Measurements from ENCODE around the gene GARIN1A.
"Not testable (repeated sequence)": the region's sequence is repeated elsewhere in the genome, so short reads cannot be mapped to it uniquely, and the experiment has no call there.

The GARIN1A gene

GRCh38 chr7:128671992-128672391 lies at the start of gene GARIN1A:
GARIN1A (plus strand) TSS chr7:128672292; CDS start chr7:128672398, 106 bp downstream.
- no peak for DNase-seq (ENCODE audit: low spot score)
- TF ChIP-seq, protein P1, sequence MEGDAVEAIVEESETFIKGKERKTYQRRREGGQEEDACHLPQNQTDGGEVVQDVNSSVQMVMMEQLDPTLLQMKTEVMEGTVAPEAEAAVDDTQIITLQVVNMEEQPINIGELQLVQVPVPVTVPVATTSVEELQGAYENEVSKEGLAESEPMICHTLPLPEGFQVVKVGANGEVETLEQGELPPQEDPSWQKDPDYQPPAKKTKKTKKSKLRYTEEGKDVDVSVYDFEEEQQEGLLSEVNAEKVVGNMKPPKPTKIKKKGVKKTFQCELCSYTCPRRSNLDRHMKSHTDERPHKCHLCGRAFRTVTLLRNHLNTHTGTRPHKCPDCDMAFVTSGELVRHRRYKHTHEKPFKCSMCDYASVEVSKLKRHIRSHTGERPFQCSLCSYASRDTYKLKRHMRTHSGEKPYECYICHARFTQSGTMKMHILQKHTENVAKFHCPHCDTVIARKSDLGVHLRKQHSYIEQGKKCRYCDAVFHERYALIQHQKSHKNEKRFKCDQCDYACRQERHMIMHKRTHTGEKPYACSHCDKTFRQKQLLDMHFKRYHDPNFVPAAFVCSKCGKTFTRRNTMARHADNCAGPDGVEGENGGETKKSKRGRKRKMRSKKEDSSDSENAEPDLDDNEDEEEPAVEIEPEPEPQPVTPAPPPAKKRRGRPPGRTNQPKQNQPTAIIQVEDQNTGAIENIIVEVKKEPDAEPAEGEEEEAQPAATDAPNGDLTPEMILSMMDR (IDR thresholded peaks at IDR 0.05; ENCODE audit: extremely low read depth, missing control alignments): no peak

DNA sequence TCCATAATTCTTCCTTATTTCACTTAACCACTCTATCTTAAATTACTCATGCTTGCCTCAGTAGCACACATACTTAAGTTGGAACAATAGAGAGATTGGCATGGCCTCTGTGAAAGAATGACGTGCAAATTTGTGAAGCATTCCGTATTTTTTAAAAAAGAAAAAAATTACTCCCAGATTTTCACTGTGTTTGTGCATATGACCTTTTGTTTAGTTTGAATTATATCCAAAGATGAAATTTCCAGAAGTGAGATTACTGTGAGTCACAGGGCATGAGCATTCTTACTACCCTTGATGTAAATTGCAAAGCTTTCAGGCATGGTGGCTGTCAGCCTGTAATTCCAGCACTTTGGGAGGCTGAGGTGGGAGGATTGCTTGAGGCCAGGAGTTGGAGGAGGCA lies 45.0 kb upstream of the GARIN1A start:
- not testable (repeated sequence) for DNase-seq (ENCODE audit: low spot score)

- not testable (repeated sequence) for DNase-seq (ENCODE audit: low spot score)
Observed at GRCh38 chr7:128633915-128634314, 38.2 kb upstream of the GARIN1A start.

GRCh38 chr7:128645206-128645605 lies 26.9 kb upstream of the GARIN1A start:
- DNase-seq (ENCODE audit: low spot score): not testable (repeated sequence)

GRCh38 chr7:128645844-128646243 lies 26.2 kb upstream of the GARIN1A start:
- DNase-seq (ENCODE audit: low spot score): not testable (repeated sequence)

GRCh38 chr7:128646877-128647276 lies 25.2 kb upstream of the GARIN1A start:
- DNase-seq (ENCODE audit: low spot score): not testable (repeated sequence)

GRCh38 chr7:128651096-128651495 lies 21.0 kb upstream of the GARIN1A start:
- not testable (repeated sequence) for DNase-seq (ENCODE audit: low spot score)

DNA sequence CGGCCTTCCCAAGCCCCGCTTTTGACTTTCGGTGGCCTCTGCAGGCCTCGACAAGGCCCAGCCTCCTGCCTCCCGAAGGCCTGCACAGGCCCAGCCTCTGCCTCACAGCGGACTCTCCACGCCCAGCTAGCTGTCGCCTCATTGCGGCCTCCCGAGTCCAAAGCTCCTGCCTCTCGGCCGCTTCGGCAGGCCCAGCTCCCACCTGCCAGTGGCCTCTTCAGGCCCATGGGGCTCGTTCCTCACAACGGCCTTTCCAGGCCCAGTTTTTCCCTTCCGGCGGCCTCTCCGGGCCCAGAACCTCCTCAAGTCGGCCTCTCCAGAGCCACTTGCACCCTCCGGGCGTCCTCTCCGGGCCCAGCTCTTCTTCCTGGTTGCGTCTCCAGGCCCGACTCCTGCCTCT lies 19.5 kb upstream of the GARIN1A start:
- DNase-seq (ENCODE audit: low spot score): not testable (repeated sequence)

GRCh38 chr7:128653197-128653596 lies 18.9 kb upstream of the GARIN1A start:
- not testable (repeated sequence) for DNase-seq (ENCODE audit: low spot score)

DNA sequence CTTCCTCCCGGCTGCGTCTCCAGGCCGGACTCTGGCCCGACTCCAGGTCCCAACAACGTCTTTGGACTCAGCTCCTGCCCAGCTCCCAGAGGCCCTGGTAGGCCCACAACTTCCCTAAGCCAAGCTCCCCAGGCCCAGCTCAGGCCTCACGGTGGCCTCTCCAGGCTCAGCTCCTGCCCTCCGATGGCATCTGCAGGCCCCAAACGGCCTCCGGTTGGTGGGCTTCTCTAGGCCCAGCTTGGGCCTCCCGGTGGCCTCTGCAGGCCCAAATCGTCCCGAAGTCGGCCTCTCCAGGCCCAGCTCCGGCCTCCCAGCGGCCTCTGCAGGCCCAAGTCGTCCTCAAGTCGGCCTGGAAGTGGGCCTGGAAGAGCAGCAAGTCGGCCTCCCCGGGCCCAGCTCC lies 18.0 kb upstream of the GARIN1A start:
- not testable (repeated sequence) for DNase-seq (ENCODE audit: low spot score)

DNA sequence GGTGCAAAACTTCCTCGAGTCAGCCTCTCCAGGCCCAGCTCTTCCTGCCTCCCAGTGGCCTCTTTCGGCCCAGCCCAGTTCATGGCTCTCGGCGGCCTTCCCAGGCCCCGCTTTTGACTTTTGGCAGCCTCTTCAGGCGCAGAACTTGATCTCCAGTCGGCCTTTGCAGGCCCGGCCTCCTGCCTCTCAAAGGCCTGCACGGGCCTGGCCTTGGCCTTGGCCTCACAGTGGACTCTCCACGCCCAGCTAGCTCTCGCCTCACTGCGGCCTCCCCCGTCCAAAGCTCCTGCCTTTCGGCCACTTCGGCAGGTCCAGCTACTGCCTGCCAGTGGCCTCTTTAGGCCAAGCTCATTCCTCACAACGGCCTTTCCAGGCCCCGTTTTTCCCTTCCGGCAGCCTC lies 17.6 kb upstream of the GARIN1A start:
- DNase-seq (ENCODE audit: low spot score): not testable (repeated sequence)

GRCh38 chr7:128658428-128658827 lies 13.7 kb upstream of the GARIN1A start:
- DNase-seq (ENCODE audit: low spot score): not testable (repeated sequence)

DNA sequence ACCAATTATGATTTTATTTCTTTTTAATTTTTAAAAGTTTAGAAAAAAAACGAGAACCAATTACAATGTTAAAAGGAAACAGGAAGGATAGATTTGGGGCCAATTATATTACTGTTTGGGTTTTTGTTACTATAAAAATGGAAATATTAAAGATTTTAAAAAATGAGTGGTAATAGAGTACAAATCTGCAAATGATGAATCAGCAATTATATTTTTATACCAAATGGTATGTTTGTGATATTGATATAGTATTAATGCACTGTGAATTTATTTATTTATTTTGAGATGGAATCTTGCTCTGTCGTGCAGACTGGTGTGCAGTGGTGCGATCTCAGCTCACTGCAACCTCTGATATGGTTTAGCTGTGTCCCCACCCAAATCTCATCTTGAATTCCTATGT lies 11.5 kb upstream of the GARIN1A start:
- TF ChIP-seq, protein P1 (IDR thresholded peaks at IDR 0.05; ENCODE audit: extremely low read depth, missing control alignments): no peak
- DNase-seq (ENCODE audit: low spot score): no peak

GRCh38 chr7:128661446-128661845 lies 10.6 kb upstream of the GARIN1A start:
- TF ChIP-seq, protein P1 (IDR thresholded peaks at IDR 0.05; ENCODE audit: extremely low read depth, missing control alignments): no peak
- DNase-seq (ENCODE audit: low spot score): no peak
